Esophagus (tissue), 2 donors: ENCODE data around the gene SLC9A3. TPM values are rescaled to one million over a fixed set of nuclear protein-coding genes. Genes with fewer than 3 reads are reported as not detected.

Experiments
- H3K27ac ChIP-seq, 2 donors: one replicate each; pipeline ENCODE4 v1.5.1; 2013; ENCODE audit warnings: low read depth in 2 of 2, mild to moderate bottlenecking in 2 of 2, inconsistent platforms in 1 of 2, low read length in 1 of 2, moderate library complexity in 1 of 2
- H3K27me3 ChIP-seq, 2 donors: one replicate each; pipeline ENCODE4 v1.6.1; 2013; ENCODE audit warnings: low read length in 2 of 2, control low read depth in 1 of 2, mild to moderate bottlenecking in 1 of 2; ENCODE audit not compliant: insufficient read depth in 2 of 2, control insufficient read depth in 1 of 2
- H3K36me3 ChIP-seq, 2 donors: one replicate each; pipeline ENCODE4 v1.6.1; 2013; ENCODE audit warnings: low read length in 1 of 2; ENCODE audit not compliant: control insufficient read depth in 2 of 2, insufficient read depth in 2 of 2
- H3K4me1 ChIP-seq, 2 donors: one replicate each; pipeline ENCODE4 v1.6.1; 2013; ENCODE audit warnings: low read length in 1 of 2; ENCODE audit not compliant: control insufficient read depth in 2 of 2, insufficient read depth in 2 of 2
- H3K4me3 ChIP-seq, 2 donors: one replicate each; pipeline ENCODE4 v1.5.1; 2013; ENCODE audit warnings: low read length in 2 of 2, mild to moderate bottlenecking in 2 of 2, low read depth in 1 of 2, moderate library complexity in 1 of 2
- H3K9me3 ChIP-seq, 2 donors: one replicate each; pipeline ENCODE4 v1.6.1; 2013; ENCODE audit warnings: mild to moderate bottlenecking in 2 of 2, low read depth in 1 of 2, low read length in 1 of 2, moderate library complexity in 1 of 2; ENCODE audit not compliant: control insufficient read depth in 2 of 2, insufficient read depth in 1 of 2
- WGBS, 2 donors: extraction: QIAGEN DNeasy Blood & Tissue Kit; methylation state at CpG; one replicate each; pipeline ENCODE4 v1.1.7; 2013; 5-methylcytosine and 5-hydroxymethylcytosine counted together
- polyA plus RNA-seq, 2 donors: library from polyadenylated mRNA; stranded (reverse); fragments of 200-250 nt; gene quantifications; one replicate each; pipeline ENCODE4 v1.2.3, GENCODE V29; 2013
- donor health status: healthy with polysubstance abuse.
- donor health status: Bipolar disorder and iron deficiency.

Gene SLC9A3
- polyA plus RNA-seq, 2 donors, result 1.9 to 4.4 TPM

DNA sequence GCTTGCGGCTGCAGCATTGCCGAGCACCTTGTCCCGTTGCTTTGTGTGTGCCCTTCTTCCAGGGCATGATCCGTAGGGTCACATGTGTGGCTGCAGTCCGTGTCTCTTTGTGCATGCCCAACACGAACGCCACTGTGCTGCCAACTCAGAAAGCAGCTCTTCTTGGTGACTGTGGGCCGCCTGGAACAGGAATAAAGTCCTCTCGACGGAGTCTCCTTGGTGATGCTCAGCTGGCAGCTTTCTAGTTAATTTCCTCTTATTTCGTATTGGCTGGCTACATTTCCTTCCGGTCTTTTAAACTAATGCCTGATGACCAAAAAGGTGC is 75.5 kb downstream of the SLC9A3 start:
- WGBS, 2 donors, result 85 to 87% methylated on average over 12 of the region's 12 CpGs
- H3K4me3 ChIP-seq, result no peak overlapping the region
- peaks cover 28 to 31% of the 10 kb centered on the region in 2 donors for H3K36me3 ChIP-seq
- H3K27me3 ChIP-seq, result no peaks in the 10 kb centered on the region
- peaks cover 21 to 31% of the 10 kb centered on the region in 2 donors for H3K4me1 ChIP-seq
- peak overlapping the region in 1 of 2 donors; percentile 40 for H3K27ac ChIP-seq
- H3K9me3 ChIP-seq, result no peaks in the 10 kb centered on the region

DNA sequence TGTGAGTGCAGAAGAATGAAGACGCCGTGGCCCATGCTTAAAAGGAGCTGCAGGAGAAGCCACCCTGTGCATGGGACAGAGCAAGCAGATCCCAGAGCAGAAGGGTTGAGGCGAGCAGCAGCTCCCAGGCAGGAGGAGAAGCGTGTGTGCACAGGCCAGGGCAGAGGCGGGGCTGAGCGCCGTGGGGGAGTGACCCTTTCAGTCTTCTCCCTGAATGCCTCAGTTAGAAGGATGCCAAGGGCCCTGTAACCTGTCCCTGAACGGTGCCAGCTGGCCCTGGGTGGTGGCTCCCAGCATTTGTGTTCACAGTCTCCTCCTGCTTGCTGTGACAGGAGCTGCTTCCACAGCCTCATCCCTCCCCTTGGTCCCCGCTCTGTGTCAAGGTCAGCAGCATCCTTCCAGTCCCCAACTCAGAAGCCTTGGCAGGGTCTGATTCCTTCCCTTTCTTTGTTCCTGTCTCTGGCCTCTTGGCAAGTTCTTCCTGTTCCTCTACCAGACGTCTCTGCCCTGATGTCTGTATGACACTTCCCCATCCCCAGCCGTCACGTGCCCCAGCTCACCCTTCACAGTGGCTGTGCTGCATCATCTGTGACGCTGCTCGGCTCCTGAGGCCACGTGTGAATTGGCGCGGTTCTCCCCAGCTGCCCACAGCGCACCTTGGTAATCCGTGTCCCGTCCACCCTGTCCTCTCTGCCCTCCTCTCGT is 76.0 kb downstream of the SLC9A3 start:
- H3K27me3 ChIP-seq, result no peaks in the 10 kb centered on the region
- H3K27ac ChIP-seq, result peak overlapping the region in 1 of 2 donors; percentile 40
- H3K9me3 ChIP-seq, result no peaks in the 10 kb centered on the region
- peaks cover 19 to 29% of the 10 kb centered on the region in 2 donors for H3K4me1 ChIP-seq
- H3K36me3 ChIP-seq, result peaks cover 23 to 27% of the 10 kb centered on the region in 2 donors
- no peak overlapping the region for H3K4me3 ChIP-seq
- WGBS, 2 donors, result 76 to 88% methylated on average over 21 of the region's 21 CpGs

DNA sequence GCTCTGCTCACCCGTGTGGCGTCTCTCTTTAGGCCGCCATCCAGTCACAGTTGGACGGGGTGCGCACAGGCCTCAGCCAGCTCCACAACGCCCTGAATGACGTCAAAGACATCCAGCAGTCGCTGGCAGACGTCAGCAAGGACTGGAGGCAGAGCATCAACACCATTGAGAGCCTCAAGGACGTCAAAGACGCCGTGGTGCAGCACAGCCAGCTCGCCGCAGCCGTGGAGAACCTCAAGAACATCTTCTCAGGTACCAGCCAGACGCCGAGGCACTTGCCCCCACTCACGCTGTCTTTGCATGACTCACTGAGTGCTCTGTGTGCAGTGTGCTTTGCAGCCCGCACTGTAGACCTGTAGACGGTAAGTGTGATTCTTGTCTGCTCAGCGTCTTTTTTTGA is 76.7 kb downstream of the SLC9A3 start:
- Histone ChIP-seq H3K27me3 (no peaks in the 10 kb centered on the region), H3K4me3 (no peak overlapping the region), H3K36me3 (peaks cover 16 to 24% of the 10 kb centered on the region in 2 donors), H3K27ac (no peak overlapping the region), H3K9me3 (no peaks in the 10 kb centered on the region), H3K4me1 (peaks cover 12 to 25% of the 10 kb centered on the region in 2 donors)
- WGBS, 2 donors, result 88 to 91% methylated on average over 21 of the region's 21 CpGs

DNA sequence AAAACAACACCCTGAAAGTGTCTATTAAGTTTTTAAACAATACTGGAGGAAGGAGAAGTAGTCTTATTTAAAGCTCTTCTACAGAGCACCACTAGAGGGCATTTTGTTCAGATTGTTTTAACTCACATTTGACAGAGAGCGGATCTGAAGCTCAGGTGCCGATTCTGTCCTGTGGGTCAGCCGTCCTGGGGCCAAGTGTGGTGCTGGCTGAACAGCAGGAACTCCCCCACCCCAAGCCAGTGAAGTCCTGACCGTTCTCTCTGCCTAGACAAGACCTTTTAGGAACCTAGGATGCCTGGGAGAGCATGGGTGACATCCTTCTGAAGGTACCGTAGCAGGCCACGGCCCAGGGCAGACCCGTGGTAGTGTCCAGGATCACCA is 77.4 kb downstream of the SLC9A3 start:
- Histone ChIP-seq H3K27me3 (no peaks in the 10 kb centered on the region), H3K4me1 (peaks cover 17 to 30% of the 10 kb centered on the region in 2 donors), H3K9me3 (no peaks in the 10 kb centered on the region), H3K27ac (peak overlapping the region in 1 of 2 donors; percentile 61), H3K4me3 (no peak overlapping the region), H3K36me3 (peaks cover 16 to 24% of the 10 kb centered on the region in 2 donors)
- 47 to 52% methylated on average over 7 of the region's 7 CpGs for WGBS, 2 donors

DNA sequence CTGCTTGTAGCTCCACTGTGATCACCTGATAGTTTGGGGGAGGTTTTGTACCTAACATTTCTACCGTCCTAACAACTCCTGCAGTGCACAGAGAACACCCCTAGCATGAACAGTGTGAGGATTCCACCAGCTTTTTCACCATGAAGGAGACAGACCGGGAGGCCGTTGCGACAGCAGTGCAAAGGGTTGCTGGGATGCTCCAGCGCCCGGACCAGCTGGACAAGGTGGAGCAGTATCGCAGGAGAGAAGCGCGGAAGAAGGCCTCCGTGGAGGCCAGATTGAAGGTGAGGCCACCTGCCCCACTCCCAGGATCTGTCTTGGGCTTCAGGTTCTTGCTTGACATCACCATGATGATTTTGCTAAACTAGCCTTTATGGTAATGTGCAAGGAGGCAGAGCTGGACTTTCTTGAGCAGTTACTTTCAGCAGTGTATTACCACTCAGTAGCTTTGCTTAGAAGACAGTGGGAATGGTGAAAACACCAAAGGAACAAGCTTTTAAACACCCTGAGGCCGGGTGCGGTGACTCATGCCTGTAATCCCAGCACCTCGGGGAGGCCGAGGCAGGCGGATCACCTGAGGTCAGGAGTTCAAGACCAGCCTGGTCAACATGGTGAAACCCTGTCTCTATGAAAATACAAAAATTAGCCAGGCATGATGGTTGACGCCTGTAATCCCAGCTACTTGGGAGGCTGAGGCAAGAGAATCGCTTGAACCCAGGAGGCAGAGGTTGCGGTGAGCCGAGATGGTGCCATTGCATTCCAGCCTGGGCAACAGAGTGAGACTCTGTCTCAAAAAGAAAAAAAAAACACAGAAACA is 78.0 kb downstream of the SLC9A3 start:
- Histone ChIP-seq H3K9me3 (no peaks in the 10 kb centered on the region), H3K27ac (peak overlapping the region; percentile 40 to 73), H3K27me3 (no peaks in the 10 kb centered on the region), H3K4me3 (no peak overlapping the region), H3K4me1 (peaks cover 17 to 30% of the 10 kb centered on the region in 2 donors), H3K36me3 (peaks cover 13 to 24% of the 10 kb centered on the region in 2 donors)
- WGBS, 2 donors, result 78 to 79% methylated on average over 19 of the region's 19 CpGs

DNA sequence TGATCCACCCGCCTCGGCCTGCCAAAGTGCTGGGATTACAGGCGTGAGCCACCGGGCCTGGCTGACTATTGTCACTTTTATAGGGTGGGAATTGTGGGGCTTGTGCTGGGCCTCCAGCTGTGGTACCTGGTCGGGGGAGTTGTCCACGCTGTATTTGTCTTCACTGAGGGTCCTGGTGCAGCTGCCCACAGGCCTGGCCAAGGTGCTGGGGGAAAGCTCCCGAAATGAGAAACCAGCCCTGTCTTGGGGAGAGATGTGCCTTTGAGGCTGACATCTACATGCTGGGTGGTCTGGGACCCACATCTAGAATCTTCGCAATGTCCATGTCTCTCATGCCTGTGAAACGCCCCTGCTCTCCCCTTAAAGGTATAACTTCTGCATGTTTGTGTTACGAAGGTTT is 78.7 kb downstream of the SLC9A3 start:
- Histone ChIP-seq H3K4me3 (no peak overlapping the region), H3K27me3 (no peaks in the 10 kb centered on the region), H3K9me3 (no peaks in the 10 kb centered on the region), H3K4me1 (peaks cover 17 to 30% of the 10 kb centered on the region in 2 donors), H3K36me3 (peaks cover 13 to 24% of the 10 kb centered on the region in 2 donors), H3K27ac (peak overlapping the region; percentile 35 to 40)
- 88 to 92% methylated on average over 7 to 10 of the region's 10 CpGs for WGBS, 2 donors

DNA sequence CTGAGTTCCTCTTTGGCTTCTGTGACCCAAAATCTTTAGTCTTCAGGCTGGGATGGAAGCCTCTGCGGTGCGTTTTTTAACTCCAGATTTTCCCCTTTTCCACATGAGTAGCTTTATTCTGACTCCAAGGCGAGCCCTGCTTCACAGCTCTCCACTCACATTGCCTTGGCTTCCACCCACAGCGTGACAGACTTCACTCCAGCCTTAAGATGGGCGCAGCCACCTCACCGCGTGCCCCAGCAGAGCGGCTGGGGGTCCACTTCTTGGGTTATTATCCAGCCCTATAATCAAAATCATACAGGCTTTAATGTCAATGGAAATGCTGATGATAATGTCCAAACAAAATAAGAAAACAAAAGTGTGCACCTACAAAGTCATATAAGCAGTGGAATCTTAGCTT is 80.0 kb downstream of the SLC9A3 start:
- no peaks in the 10 kb centered on the region for H3K9me3 ChIP-seq
- peak overlapping the region in 1 of 2 donors; percentile 88 for H3K27ac ChIP-seq
- H3K36me3 ChIP-seq, result peaks cover 13 to 22% of the 10 kb centered on the region in 2 donors
- WGBS, 2 donors, result 77 to 87% methylated on average over 8 of the region's 8 CpGs
- no peaks in the 10 kb centered on the region for H3K27me3 ChIP-seq
- H3K4me1 ChIP-seq, result peaks cover 17 to 30% of the 10 kb centered on the region in 2 donors
- H3K4me3 ChIP-seq, result peak overlapping the region; percentile 89 to 99

DNA sequence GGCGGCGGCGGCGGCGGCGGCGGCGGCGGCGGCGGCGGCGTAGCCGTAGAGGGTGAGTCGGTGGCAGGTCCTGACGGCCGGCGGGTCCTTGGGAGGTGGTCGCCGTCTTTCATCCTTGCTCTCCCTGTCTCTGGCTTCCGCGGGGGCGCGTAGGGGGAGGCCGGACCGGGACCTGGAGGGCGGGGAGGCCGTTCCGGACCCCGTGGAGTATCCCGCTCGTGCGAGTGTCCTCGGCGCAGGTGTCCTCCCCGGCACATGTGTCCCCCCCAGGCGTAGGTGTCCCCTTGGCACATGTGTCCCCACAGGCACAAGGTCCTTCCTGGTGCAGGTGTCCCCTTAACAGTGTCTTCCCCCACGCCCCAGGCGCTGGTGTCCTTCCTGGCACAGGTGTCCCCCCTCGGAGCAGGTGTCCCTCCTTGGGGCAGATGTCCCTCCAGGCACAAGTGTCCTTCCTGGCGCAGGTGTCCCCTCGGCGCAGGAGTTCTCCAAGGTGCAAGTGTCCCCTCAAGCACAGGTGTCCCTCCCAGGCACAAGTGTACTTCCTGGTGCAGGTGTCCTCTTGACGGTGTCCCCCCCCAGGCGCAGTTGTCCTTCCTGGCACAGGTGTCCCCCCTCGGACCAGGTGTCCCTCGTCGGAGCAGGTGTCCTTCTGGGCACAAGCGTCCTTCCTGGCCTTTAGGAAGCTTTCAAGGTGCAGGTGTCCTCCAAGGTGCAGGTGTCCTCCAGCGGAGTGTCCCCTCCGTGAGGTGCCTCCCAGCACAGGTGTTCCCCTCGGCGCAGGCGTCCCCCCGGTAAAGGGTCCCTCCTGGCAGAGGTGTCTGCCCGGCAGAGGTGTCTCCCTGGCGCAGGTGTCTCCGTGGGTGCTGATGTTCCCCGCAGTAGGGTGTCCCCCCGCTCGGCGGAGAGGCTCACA is 80.8 kb downstream of the SLC9A3 start:
- Histone ChIP-seq H3K9me3 (no peaks in the 10 kb centered on the region), H3K4me3 (peak overlapping the region; percentile 89 to 99), H3K4me1 (peaks cover 16 to 28% of the 10 kb centered on the region in 2 donors), H3K27me3 (no peaks in the 10 kb centered on the region), H3K36me3 (peaks cover 10 to 19% of the 10 kb centered on the region in 2 donors), H3K27ac (peak overlapping the region; percentile 78 to 88)
- 13 to 22% methylated on average over 41 to 62 of the region's 62 CpGs for WGBS, 2 donors
